HEK293 (cell line): ENCODE data around the gene ZNF485.
"Not testable (repeated sequence)": the region's sequence is repeated elsewhere in the genome, so short reads cannot be mapped to it uniquely, and the experiment has no call there.

Experiments used
- ZNF121 ChIP-seq: fragments of 450-650 bp; formaldehyde crosslinking; IDR thresholded peaks from 2 replicates; pipeline ENCODE4 v1.5.1; 2016; ENCODE audit warnings: missing biosample characterization, missing genetic modification characterization
- TF ChIP-seq, protein P1 (sequence below): fragments of 450-650 bp; formaldehyde crosslinking; IDR thresholded peaks from 2 replicates; pipeline ENCODE4 v1.5.1; 2016; ENCODE audit warnings: missing biosample characterization, missing genetic modification characterization

DNA sequence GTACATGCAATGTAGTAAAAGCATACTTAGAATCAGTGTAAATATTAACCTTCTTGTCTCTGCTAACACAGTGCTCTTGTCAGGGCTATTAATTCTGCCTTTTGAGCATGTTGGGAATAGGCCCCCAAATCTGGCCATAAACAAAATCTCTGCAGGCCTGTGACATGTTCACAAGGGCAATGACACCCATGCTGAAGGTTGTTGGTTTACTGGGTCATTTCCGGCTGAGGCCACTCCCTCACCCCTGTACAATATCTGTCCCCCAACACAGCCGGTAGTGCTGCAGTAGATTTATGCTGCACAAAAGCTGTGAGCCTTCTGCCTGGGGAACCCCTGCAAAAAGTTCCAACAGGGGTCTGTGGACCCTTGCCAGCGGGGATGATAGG, 19.5 kb upstream of the ZNF485 start:
- TF ChIP-seq, protein P1, sequence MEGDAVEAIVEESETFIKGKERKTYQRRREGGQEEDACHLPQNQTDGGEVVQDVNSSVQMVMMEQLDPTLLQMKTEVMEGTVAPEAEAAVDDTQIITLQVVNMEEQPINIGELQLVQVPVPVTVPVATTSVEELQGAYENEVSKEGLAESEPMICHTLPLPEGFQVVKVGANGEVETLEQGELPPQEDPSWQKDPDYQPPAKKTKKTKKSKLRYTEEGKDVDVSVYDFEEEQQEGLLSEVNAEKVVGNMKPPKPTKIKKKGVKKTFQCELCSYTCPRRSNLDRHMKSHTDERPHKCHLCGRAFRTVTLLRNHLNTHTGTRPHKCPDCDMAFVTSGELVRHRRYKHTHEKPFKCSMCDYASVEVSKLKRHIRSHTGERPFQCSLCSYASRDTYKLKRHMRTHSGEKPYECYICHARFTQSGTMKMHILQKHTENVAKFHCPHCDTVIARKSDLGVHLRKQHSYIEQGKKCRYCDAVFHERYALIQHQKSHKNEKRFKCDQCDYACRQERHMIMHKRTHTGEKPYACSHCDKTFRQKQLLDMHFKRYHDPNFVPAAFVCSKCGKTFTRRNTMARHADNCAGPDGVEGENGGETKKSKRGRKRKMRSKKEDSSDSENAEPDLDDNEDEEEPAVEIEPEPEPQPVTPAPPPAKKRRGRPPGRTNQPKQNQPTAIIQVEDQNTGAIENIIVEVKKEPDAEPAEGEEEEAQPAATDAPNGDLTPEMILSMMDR (tag by site-specific recombination), result not testable (repeated sequence)
- not testable (repeated sequence) for TF ChIP-seq ZNF121 (tag by site-specific recombination)
